A549 (cell line): ENCODE results near the gene CDC42.

Experiments used
- CBX8 ChIP-seq: fragments of 200-600 bp; sonication (generic); IDR thresholded peaks from 2 replicates; pipeline ENCODE4 v1.6.1; 2016
- CHD4 ChIP-seq: fragments of 200-600 bp; sonication (generic); IDR thresholded peaks from 2 replicates; pipeline ENCODE4 v1.6.1; 2016; ENCODE audit warnings: antibody characterized with exemption, mild to moderate bottlenecking, borderline replicate concordance
- GATA3 ChIP-seq: IDR thresholded peaks from 2 replicates; pipeline ENCODE4 v1.6.1; 2012; ENCODE audit warnings: borderline replicate concordance
- JUN ChIP-seq, 2 experiments: fragments of >200 bp; sonication (Bioruptor Twin); formaldehyde crosslinking; IDR thresholded peaks; 2 replicates in 1 of 2; 3 replicates in 1 of 2; pipeline ENCODE4 v1.6.1; 2016 to 2017
- MYC ChIP-seq: IDR thresholded peaks from 2 replicates; pipeline ENCODE4 v1.6.1; 2012; ENCODE audit warnings: mild to moderate bottlenecking, inconsistent platforms, low read length, improper control_type of control experiment, borderline replicate concordance
- POLR2A ChIP-seq: IDR thresholded peaks from 2 replicates; pipeline ENCODE4 v1.6.1; 2012; ENCODE audit warnings: mild to moderate bottlenecking, low read length
- POLR2AphosphoS2 ChIP-seq: conservative IDR thresholded peaks from 2 replicates; pipeline ENCODE4 v1.6.1; 2012; ENCODE audit warnings: low read length, improper control_type of control experiment, inconsistent platforms
- RCOR1 ChIP-seq: fragments of 150-350 bp; IDR thresholded peaks from 2 replicates; pipeline ENCODE4 v1.6.1; 2014; ENCODE audit warnings: antibody characterized with exemption, low read length, low read depth
- ZSCAN20 ChIP-seq: fragments of 250-450 bp; sonication (Bioruptor Pico); IDR thresholded peaks from 2 replicates; pipeline ENCODE4 v1.8.0; 2022; ENCODE audit warnings: mild to moderate bottlenecking, moderate library complexity
- TF ChIP-seq, protein P1 (sequence below): fragments of >200 bp; sonication (Bioruptor Twin); formaldehyde crosslinking; IDR thresholded peaks from 3 replicates; pipeline ENCODE4 v1.5.1; 2016
- TF ChIP-seq, protein P2 (sequence below): fragments of 150-350 bp; IDR thresholded peaks from 2 replicates; pipeline ENCODE4 v1.6.1; 2014; ENCODE audit warnings: low read depth, mild to moderate bottlenecking, low read length

DNA sequence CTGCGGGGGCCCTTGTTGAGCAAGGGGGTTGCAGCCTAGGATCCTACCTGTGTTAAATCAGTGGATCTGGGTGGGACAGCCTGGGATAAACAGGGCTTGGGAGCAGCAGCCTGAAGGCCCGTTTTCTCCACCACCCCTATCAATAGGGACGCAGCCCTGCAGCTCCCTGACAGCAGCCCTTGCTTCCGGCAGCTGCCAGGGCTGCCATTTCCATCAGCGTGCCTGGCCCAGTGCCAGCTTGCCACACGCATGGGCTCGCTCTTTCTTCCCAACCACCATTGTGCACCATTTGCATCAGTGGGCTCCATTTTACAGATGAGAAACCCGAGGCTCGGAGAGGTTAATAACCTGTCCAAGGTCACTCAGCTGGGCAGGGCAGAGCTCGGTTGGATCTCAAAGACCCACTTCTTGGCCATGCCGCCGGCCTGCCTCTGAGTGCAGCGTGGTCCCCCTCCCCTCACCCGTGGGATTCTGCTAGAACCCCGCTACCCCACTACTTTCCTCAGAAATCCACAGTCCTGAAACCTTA, 86.6 kb downstream of the CDC42 start:
- TF ChIP-seq, protein P1, sequence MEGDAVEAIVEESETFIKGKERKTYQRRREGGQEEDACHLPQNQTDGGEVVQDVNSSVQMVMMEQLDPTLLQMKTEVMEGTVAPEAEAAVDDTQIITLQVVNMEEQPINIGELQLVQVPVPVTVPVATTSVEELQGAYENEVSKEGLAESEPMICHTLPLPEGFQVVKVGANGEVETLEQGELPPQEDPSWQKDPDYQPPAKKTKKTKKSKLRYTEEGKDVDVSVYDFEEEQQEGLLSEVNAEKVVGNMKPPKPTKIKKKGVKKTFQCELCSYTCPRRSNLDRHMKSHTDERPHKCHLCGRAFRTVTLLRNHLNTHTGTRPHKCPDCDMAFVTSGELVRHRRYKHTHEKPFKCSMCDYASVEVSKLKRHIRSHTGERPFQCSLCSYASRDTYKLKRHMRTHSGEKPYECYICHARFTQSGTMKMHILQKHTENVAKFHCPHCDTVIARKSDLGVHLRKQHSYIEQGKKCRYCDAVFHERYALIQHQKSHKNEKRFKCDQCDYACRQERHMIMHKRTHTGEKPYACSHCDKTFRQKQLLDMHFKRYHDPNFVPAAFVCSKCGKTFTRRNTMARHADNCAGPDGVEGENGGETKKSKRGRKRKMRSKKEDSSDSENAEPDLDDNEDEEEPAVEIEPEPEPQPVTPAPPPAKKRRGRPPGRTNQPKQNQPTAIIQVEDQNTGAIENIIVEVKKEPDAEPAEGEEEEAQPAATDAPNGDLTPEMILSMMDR: no peak
- no peak for TF ChIP-seq ZSCAN20 (CRISPR knock-in tag)
- no peak for TF ChIP-seq RCOR1
- TF ChIP-seq JUN (IDR thresholded peaks at IDR 0.05): no peak
- no peak for TF ChIP-seq POLR2AphosphoS2
- TF ChIP-seq MYC: no peak
- no peak for TF ChIP-seq GATA3
- no peak for TF ChIP-seq POLR2A
- TF ChIP-seq, protein P2, sequence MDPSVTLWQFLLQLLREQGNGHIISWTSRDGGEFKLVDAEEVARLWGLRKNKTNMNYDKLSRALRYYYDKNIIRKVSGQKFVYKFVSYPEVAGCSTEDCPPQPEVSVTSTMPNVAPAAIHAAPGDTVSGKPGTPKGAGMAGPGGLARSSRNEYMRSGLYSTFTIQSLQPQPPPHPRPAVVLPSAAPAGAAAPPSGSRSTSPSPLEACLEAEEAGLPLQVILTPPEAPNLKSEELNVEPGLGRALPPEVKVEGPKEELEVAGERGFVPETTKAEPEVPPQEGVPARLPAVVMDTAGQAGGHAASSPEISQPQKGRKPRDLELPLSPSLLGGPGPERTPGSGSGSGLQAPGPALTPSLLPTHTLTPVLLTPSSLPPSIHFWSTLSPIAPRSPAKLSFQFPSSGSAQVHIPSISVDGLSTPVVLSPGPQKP: no peak
- TF ChIP-seq CHD4: no peak
- no peak for TF ChIP-seq CBX8
